DOHH2 (cell line): ENCODE results near the gene SLC2A9.

Source experiments
- H3F3A ChIP-seq: fragments of 200-600 bp; sonication (generic), shearing (Covaris generic); 2 replicates; pipeline ENCODE4 v1.6.0; 2016; ENCODE audit warnings: antibody characterized with exemption, mild to moderate bottlenecking; ENCODE audit not compliant: control insufficient read depth, insufficient read depth
- H3K27ac ChIP-seq: fragments of 200-600 bp; sonication (generic); 2 replicates; pipeline ENCODE4 v1.5.1; 2014; ENCODE audit warnings: low read depth, mild to moderate bottlenecking, low read length, moderate library complexity
- H3K27me3 ChIP-seq: fragments of 200-600 bp; sonication (generic); 2 replicates; pipeline ENCODE4 v1.6.1; 2014; ENCODE audit warnings: mild to moderate bottlenecking, low read length, mixed read lengths; ENCODE audit not compliant: control insufficient read depth
- H3K36me3 ChIP-seq: fragments of 200-600 bp; sonication (generic); 2 replicates; pipeline ENCODE4 v1.6.1; 2014; ENCODE audit warnings: mild to moderate bottlenecking, low read length, moderate library complexity, mixed read lengths; ENCODE audit not compliant: control insufficient read depth
- H3K4me1 ChIP-seq: fragments of 200-600 bp; sonication (generic); 2 replicates; pipeline ENCODE4 v1.6.1; 2014; ENCODE audit warnings: mild to moderate bottlenecking, low read length, mixed read lengths; ENCODE audit not compliant: control insufficient read depth
- H3K4me2 ChIP-seq: fragments of 200-600 bp; sonication (generic); 2 replicates; pipeline ENCODE4 v1.6.0; 2014; ENCODE audit warnings: mild to moderate bottlenecking, low read length, moderate library complexity
- H3K4me3 ChIP-seq: fragments of 200-600 bp; sonication (generic); 2 replicates; pipeline ENCODE4 v1.5.1; 2014; ENCODE audit warnings: mild to moderate bottlenecking, low read length, mixed read lengths
- H3K79me2 ChIP-seq: fragments of 200-600 bp; sonication (generic); 2 replicates; pipeline ENCODE4 v1.6.1; 2014; ENCODE audit warnings: mild to moderate bottlenecking, low read length, mixed read lengths; ENCODE audit not compliant: control insufficient read depth
- H3K9me2 ChIP-seq: fragments of 200-600 bp; sonication (generic); replicated peaks from 2 replicates; pipeline ENCODE4 v1.6.1; 2014; ENCODE audit warnings: mild to moderate bottlenecking, low read length, mixed read lengths; ENCODE audit not compliant: control insufficient read depth
- H3K9me3 ChIP-seq: fragments of 200-600 bp; sonication (generic); 2 replicates; pipeline ENCODE4 v1.6.1; 2014; ENCODE audit warnings: antibody characterized with exemption, low read length, mixed read lengths; ENCODE audit not compliant: control insufficient read depth, insufficient read depth
- H4K20me1 ChIP-seq: fragments of 200-600 bp; sonication (generic); 2 replicates; pipeline ENCODE4 v1.6.0; 2014; ENCODE audit warnings: low read depth, mild to moderate bottlenecking, antibody characterized with exemption, low read length, moderate library complexity; ENCODE audit not compliant: control insufficient read depth, insufficient read depth
- EZH2phosphoT487 ChIP-seq: fragments of 200-600 bp; sonication (generic); IDR thresholded peaks from 2 replicates; pipeline ENCODE4 v1.6.1; 2017; ENCODE audit warnings: borderline replicate concordance, mild to moderate bottlenecking, antibody characterized with exemption, low read length, moderate library complexity, mixed read lengths
- TF ChIP-seq, protein P1 (sequence below): fragments of 200-600 bp; sonication (generic); IDR thresholded peaks from one replicate; pipeline ENCODE4 v1.5.1; 2014; ENCODE audit warnings: antibody characterized with exemption, mild to moderate bottlenecking, low read depth, low read length; ENCODE audit not compliant: poor library complexity, severe bottlenecking

SLC2A9 gene

GRCh38 chr4:9826551-9826950, 194.7 kb downstream of the SLC2A9 start:
- TF ChIP-seq, protein P1, sequence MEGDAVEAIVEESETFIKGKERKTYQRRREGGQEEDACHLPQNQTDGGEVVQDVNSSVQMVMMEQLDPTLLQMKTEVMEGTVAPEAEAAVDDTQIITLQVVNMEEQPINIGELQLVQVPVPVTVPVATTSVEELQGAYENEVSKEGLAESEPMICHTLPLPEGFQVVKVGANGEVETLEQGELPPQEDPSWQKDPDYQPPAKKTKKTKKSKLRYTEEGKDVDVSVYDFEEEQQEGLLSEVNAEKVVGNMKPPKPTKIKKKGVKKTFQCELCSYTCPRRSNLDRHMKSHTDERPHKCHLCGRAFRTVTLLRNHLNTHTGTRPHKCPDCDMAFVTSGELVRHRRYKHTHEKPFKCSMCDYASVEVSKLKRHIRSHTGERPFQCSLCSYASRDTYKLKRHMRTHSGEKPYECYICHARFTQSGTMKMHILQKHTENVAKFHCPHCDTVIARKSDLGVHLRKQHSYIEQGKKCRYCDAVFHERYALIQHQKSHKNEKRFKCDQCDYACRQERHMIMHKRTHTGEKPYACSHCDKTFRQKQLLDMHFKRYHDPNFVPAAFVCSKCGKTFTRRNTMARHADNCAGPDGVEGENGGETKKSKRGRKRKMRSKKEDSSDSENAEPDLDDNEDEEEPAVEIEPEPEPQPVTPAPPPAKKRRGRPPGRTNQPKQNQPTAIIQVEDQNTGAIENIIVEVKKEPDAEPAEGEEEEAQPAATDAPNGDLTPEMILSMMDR: no peak
- no peak for TF ChIP-seq EZH2phosphoT487
- Histone ChIP-seq H3K4me2 (no peak overlapping the region), H3K27me3 (no peaks in the 10 kb centered on the region; the same call in 1 of the 2 replicates), H3K4me3 (no peak overlapping the region), H3K4me1 (no peaks in the 10 kb centered on the region), H3K79me2 (no peaks in the 10 kb centered on the region), H3K9me3 (no peaks in the 10 kb centered on the region), H3K27ac (no peak overlapping the region), H3F3A (no peaks in the 10 kb centered on the region), H3K36me3 (no peaks in the 10 kb centered on the region), H4K20me1 (no peaks in the 10 kb centered on the region), H3K9me2 (no peaks in the 10 kb centered on the region)

- Histone ChIP-seq H3K4me1 (no peaks in the 10 kb centered on the region), H3K4me3 (no peak overlapping the region), H3K4me2 (no peak overlapping the region), H3K9me2 (no peaks in the 10 kb centered on the region), H3K9me3 (no peaks in the 10 kb centered on the region), H3K79me2 (no peaks in the 10 kb centered on the region), H3K27ac (no peak overlapping the region), H3F3A (no peaks in the 10 kb centered on the region), H4K20me1 (no peaks in the 10 kb centered on the region), H3K27me3 (no peaks in the 10 kb centered on the region; the same call in 1 of the 2 replicates), H3K36me3 (no peaks in the 10 kb centered on the region)
- TF ChIP-seq EZH2phosphoT487: no peak
- TF ChIP-seq, protein P1: no peak
Observed at GRCh38 chr4:9825049-9825448, 196.2 kb downstream of the SLC2A9 start.

- Histone ChIP-seq H4K20me1 (no peaks in the 10 kb centered on the region), H3K27me3 (no peaks in the 10 kb centered on the region; the same call in 1 of the 2 replicates), H3K27ac (no peak overlapping the region), H3F3A (no peaks in the 10 kb centered on the region), H3K79me2 (no peaks in the 10 kb centered on the region), H3K9me3 (no peaks in the 10 kb centered on the region), H3K4me3 (no peak overlapping the region), H3K36me3 (no peaks in the 10 kb centered on the region), H3K9me2 (no peaks in the 10 kb centered on the region), H3K4me1 (no peaks in the 10 kb centered on the region), H3K4me2 (no peak overlapping the region)
- TF ChIP-seq, protein P1: no peak
- TF ChIP-seq EZH2phosphoT487: no peak
Observed at GRCh38 chr4:9820343-9820742, 201.0 kb downstream of the SLC2A9 start.
